ENCODE measurements around the gene UPP2.

UPP2 gene

GRCh38 chr2:158134655-158135054 is 33.0 kb downstream of the UPP2 start:
- Histone ChIP-seq H3K4me1 (ENCODE audit: control insufficient read depth, low read length) (no peaks in the 10 kb centered on the region), H3K27me3 (ENCODE audit: control insufficient read depth, low read length) (no peaks in the 10 kb centered on the region), H3K79me2 (ENCODE audit: control insufficient read depth, low read length) (no peaks in the 10 kb centered on the region), H3K4me2 (ENCODE audit: low read length) (no peak overlapping the region), H3F3A (ENCODE audit: control insufficient read depth, insufficient read depth) (no peaks in the 10 kb centered on the region), H3K4me3 (ENCODE audit: low read length) (no peak overlapping the region), H3K36me3 (ENCODE audit: control insufficient read depth, low read length) (no peaks in the 10 kb centered on the region), H4K20me1 (ENCODE audit: control insufficient read depth, insufficient read depth, low read depth, low read length) (no peaks in the 10 kb centered on the region), H3K27ac (ENCODE audit: low read depth, low read length) (no peak overlapping the region), H3K9me2 (replicated peaks; ENCODE audit: control insufficient read depth, low read length) (no peaks in the 10 kb centered on the region), H3K9me3 (ENCODE audit: control insufficient read depth, insufficient read depth, low read length) (no peaks in the 10 kb centered on the region)
- TF ChIP-seq CTCF (IDR thresholded peaks at IDR 0.05; ENCODE audit: low read depth, low read length, poor library complexity, severe bottlenecking) (no peak), EZH2phosphoT487 (IDR thresholded peaks at IDR 0.05; ENCODE audit: borderline replicate concordance, low read length) (no peak)

GRCh38 chr2:158135096-158135495 is 33.4 kb downstream of the UPP2 start:
- TF ChIP-seq CTCF (IDR thresholded peaks at IDR 0.05; ENCODE audit: low read depth, low read length, poor library complexity, severe bottlenecking) = no peak
- TF ChIP-seq EZH2phosphoT487 (IDR thresholded peaks at IDR 0.05; ENCODE audit: borderline replicate concordance, low read length) = no peak
- Histone ChIP-seq H3K79me2 (ENCODE audit: control insufficient read depth, low read length) (no peaks in the 10 kb centered on the region), H3K27me3 (ENCODE audit: control insufficient read depth, low read length) (no peaks in the 10 kb centered on the region), H3K4me3 (ENCODE audit: low read length) (no peak overlapping the region), H3K9me3 (ENCODE audit: control insufficient read depth, insufficient read depth, low read length) (no peaks in the 10 kb centered on the region), H3K4me1 (ENCODE audit: control insufficient read depth, low read length) (no peaks in the 10 kb centered on the region), H3K27ac (ENCODE audit: low read depth, low read length) (no peak overlapping the region), H4K20me1 (ENCODE audit: control insufficient read depth, insufficient read depth, low read depth, low read length) (no peaks in the 10 kb centered on the region), H3K4me2 (ENCODE audit: low read length) (no peak overlapping the region), H3K9me2 (replicated peaks; ENCODE audit: control insufficient read depth, low read length) (no peaks in the 10 kb centered on the region), H3F3A (ENCODE audit: control insufficient read depth, insufficient read depth) (no peaks in the 10 kb centered on the region), H3K36me3 (ENCODE audit: control insufficient read depth, low read length) (no peaks in the 10 kb centered on the region)

GRCh38 chr2:158138255-158138654 is 36.6 kb downstream of the UPP2 start:
- H3K79me2 ChIP-seq (ENCODE audit: control insufficient read depth, low read length) = no peaks in the 10 kb centered on the region
- H3K9me2 ChIP-seq (replicated peaks; ENCODE audit: control insufficient read depth, low read length) = no peaks in the 10 kb centered on the region
- no peaks in the 10 kb centered on the region for H3K9me3 ChIP-seq (ENCODE audit: control insufficient read depth, insufficient read depth, low read length)
- H3K27ac ChIP-seq (ENCODE audit: low read depth, low read length) = no peak overlapping the region
- H3K4me2 ChIP-seq (ENCODE audit: low read length) = no peak overlapping the region
- no peaks in the 10 kb centered on the region for H3K4me1 ChIP-seq (ENCODE audit: control insufficient read depth, low read length)
- no peaks in the 10 kb centered on the region for H3K36me3 ChIP-seq (ENCODE audit: control insufficient read depth, low read length)
- no peak for TF ChIP-seq EZH2phosphoT487 (IDR thresholded peaks at IDR 0.05; ENCODE audit: borderline replicate concordance, low read length)
- H4K20me1 ChIP-seq (ENCODE audit: control insufficient read depth, insufficient read depth, low read depth, low read length) = no peaks in the 10 kb centered on the region
- H3K4me3 ChIP-seq (ENCODE audit: low read length) = no peak overlapping the region
- H3F3A ChIP-seq (ENCODE audit: control insufficient read depth, insufficient read depth) = no peaks in the 10 kb centered on the region
- H3K27me3 ChIP-seq (ENCODE audit: control insufficient read depth, low read length) = no peaks in the 10 kb centered on the region

- H3K4me2 ChIP-seq (ENCODE audit: low read length) = no peak overlapping the region
Observed at GRCh38 chr2:158140201-158140600, 38.5 kb downstream of the UPP2 start.

More at GRCh38 chr2:158140201-158140600, 38.5 kb downstream of the UPP2 start:
- Histone ChIP-seq H4K20me1 (ENCODE audit: control insufficient read depth, insufficient read depth, low read depth, low read length) (no peaks in the 10 kb centered on the region), H3K27me3 (ENCODE audit: control insufficient read depth, low read length) (no peaks in the 10 kb centered on the region), H3K9me2 (replicated peaks; ENCODE audit: control insufficient read depth, low read length) (no peaks in the 10 kb centered on the region), H3K27ac (ENCODE audit: low read depth, low read length) (no peak overlapping the region), H3K9me3 (ENCODE audit: control insufficient read depth, insufficient read depth, low read length) (no peaks in the 10 kb centered on the region), H3K4me3 (ENCODE audit: low read length) (no peak overlapping the region), H3K4me1 (ENCODE audit: control insufficient read depth, low read length) (no peaks in the 10 kb centered on the region), H3F3A (ENCODE audit: control insufficient read depth, insufficient read depth) (no peaks in the 10 kb centered on the region), H3K36me3 (ENCODE audit: control insufficient read depth, low read length) (no peaks in the 10 kb centered on the region), H3K79me2 (ENCODE audit: control insufficient read depth, low read length) (no peaks in the 10 kb centered on the region)
- TF ChIP-seq CTCF (IDR thresholded peaks at IDR 0.05; ENCODE audit: low read depth, low read length, poor library complexity, severe bottlenecking) (no peak), EZH2phosphoT487 (IDR thresholded peaks at IDR 0.05; ENCODE audit: borderline replicate concordance, low read length) (no peak)
